Activated CD8-positive, alpha-beta memory T cell treated with anti-CD3 and anti-CD28 coated beads, Interleukin-2, amount 10 ng/mL, durations not matched to agents 7 days and 5 days (primary cell): Measurements from ENCODE around the gene IRAK1BP1. TPM values are rescaled to one million over a fixed set of nuclear protein-coding genes. Genes with fewer than 3 reads are reported as not detected.

Source experiments
- total RNA-seq, 2 experiments: library from RNA; stranded (reverse); gene quantifications; one replicate each; pipeline ENCODE4 v1.2.3, GENCODE V29; 2021

The IRAK1BP1 gene
- total RNA-seq, 2 experiments from 2014 or later: 2.6 to 3.0 TPM

Other genes with a start within 250 kb of the IRAK1BP1 start
- 10 to 100 TPM; 36.0 to 36.8 TPM for gene PHIP, start 210.7 kb downstream of the IRAK1BP1 start, total RNA-seq